HEK293 (cell line): Measurements from ENCODE around the gene TECTA.

ENCODE experiments used
- CTCF ChIA-PET: fragments of 350-600 bp; formaldehyde crosslinking; extraction: SDS; loops from one replicate; lab custom pipeline; 2021; ENCODE audit warnings: antibody characterized with exemption; lab: Yijun Ruan, JAX
- POLR2A ChIA-PET: fragments of 300-600 bp; formaldehyde crosslinking; extraction: SDS; loops from one replicate; lab custom pipeline; 2020; ENCODE audit warnings: antibody characterized with exemption, inconsistent platforms; lab: Yijun Ruan, JAX
- H3K27ac ChIP-seq: fragments of 200-500 bp; sonication (Bioruptor generic); 2 replicates; pipeline ENCODE4 v1.5.1; 2014; ENCODE audit warnings: low read depth, low read length, control low read depth, inconsistent platforms; ENCODE audit errors: extremely low read depth
- H3K36me3 ChIP-seq, 2 experiments: fragments of 200-500 bp in 1 of 2; sonication (Bioruptor generic) in 1 of 2; 1 replicate in 1 of 2; 2 replicates in 1 of 2; pipeline ENCODE4 v1.5.1; 2014 to 2017; ENCODE audit warnings: inconsistent platforms in 2 of 2, low read length in 2 of 2; ENCODE audit not compliant: control insufficient read depth in 2 of 2, insufficient read depth in 1 of 2
- H3K4me1 ChIP-seq: fragments of 200-500 bp; sonication (Bioruptor generic); 2 replicates; pipeline ENCODE4 v1.5.1; 2014; ENCODE audit warnings: mild to moderate bottlenecking, low read length, inconsistent platforms; ENCODE audit not compliant: control insufficient read depth, insufficient read depth
- H3K4me3 ChIP-seq: 2 replicates; pipeline ENCODE4 v1.5.1; 2011; ENCODE audit warnings: low read depth, mild to moderate bottlenecking, control low read depth, low read length, moderate library complexity
- H3K9me3 ChIP-seq: fragments of 200-500 bp; sonication (Bioruptor generic); 2 replicates; pipeline ENCODE4 v1.5.1; 2014; ENCODE audit warnings: low read depth, low read length, inconsistent platforms; ENCODE audit not compliant: control insufficient read depth, insufficient read depth
- BCL11A ChIP-seq: fragments of 450-650 bp; formaldehyde crosslinking; IDR thresholded peaks from 2 replicates; pipeline ENCODE4 v1.5.1; 2016; ENCODE audit warnings: low read depth, missing biosample characterization, missing genetic modification characterization
- BCL6B ChIP-seq: fragments of 450-650 bp; formaldehyde crosslinking; IDR thresholded peaks from 2 replicates; pipeline ENCODE4 v1.5.1; 2017; ENCODE audit warnings: missing biosample characterization, missing genetic modification characterization
- FEZF1 ChIP-seq: fragments of 450-650 bp; formaldehyde crosslinking; IDR thresholded peaks from 2 replicates; pipeline ENCODE4 v1.5.1; 2016; ENCODE audit warnings: missing biosample characterization, missing genetic modification characterization
- GFI1B ChIP-seq: fragments of 450-650 bp; formaldehyde crosslinking; IDR thresholded peaks from 2 replicates; pipeline ENCODE4 v1.5.1; 2016; ENCODE audit warnings: missing biosample characterization, missing genetic modification characterization
- GLIS1 ChIP-seq: fragments of 450-650 bp; formaldehyde crosslinking; IDR thresholded peaks from 2 replicates; pipeline ENCODE4 v1.5.1; 2016; ENCODE audit warnings: missing biosample characterization, missing genetic modification characterization
- HIC1 ChIP-seq: fragments of 450-650 bp; formaldehyde crosslinking; IDR thresholded peaks from 2 replicates; pipeline ENCODE4 v1.5.1; 2016; ENCODE audit warnings: missing biosample characterization, missing genetic modification characterization
- HOXC10 ChIP-seq: sonication (generic); formaldehyde crosslinking; IDR thresholded peaks from 2 replicates; pipeline ENCODE4 v1.8.1; 2023; ENCODE audit warnings: mild to moderate bottlenecking, missing genetic modification reagents
- OSR2 ChIP-seq: fragments of 450-650 bp; formaldehyde crosslinking; IDR thresholded peaks from 2 replicates; pipeline ENCODE4 v1.5.1; 2016; ENCODE audit warnings: missing biosample characterization, missing genetic modification characterization
- PRDM6 ChIP-seq: fragments of 450-650 bp; formaldehyde crosslinking; IDR thresholded peaks from 2 replicates; pipeline ENCODE4 v1.5.1; 2017; ENCODE audit warnings: missing biosample characterization, missing genetic modification characterization
- TCF7L2 ChIP-seq: IDR thresholded peaks from 2 replicates; pipeline ENCODE4 v1.6.1; 2011; ENCODE audit warnings: low read depth, mild to moderate bottlenecking, inconsistent platforms, low read length, moderate library complexity, borderline replicate concordance
- TRIM28 ChIP-seq: IDR thresholded peaks from 2 replicates; pipeline ENCODE4 v1.6.1; 2011; ENCODE audit warnings: low read length, control low read depth, borderline replicate concordance
- WT1 ChIP-seq: fragments of 450-650 bp; formaldehyde crosslinking; IDR thresholded peaks from 2 replicates; pipeline ENCODE4 v1.5.1; 2016; ENCODE audit warnings: missing biosample characterization, missing genetic modification characterization
- ZBTB21 ChIP-seq: fragments of 450-650 bp; formaldehyde crosslinking; IDR thresholded peaks from 2 replicates; pipeline ENCODE4 v1.5.1; 2017; ENCODE audit warnings: missing biosample characterization, missing genetic modification characterization
- ZBTB48 ChIP-seq: fragments of 450-650 bp; formaldehyde crosslinking; IDR thresholded peaks from 2 replicates; pipeline ENCODE4 v1.5.1; 2016; ENCODE audit warnings: missing biosample characterization, missing genetic modification characterization
- ZEB2 ChIP-seq: fragments of 450-650 bp; formaldehyde crosslinking; IDR thresholded peaks from 2 replicates; pipeline ENCODE4 v1.5.1; 2016; ENCODE audit warnings: missing biosample characterization, missing genetic modification characterization
- ZNF112 ChIP-seq: fragments of 450-650 bp; formaldehyde crosslinking; IDR thresholded peaks from 2 replicates; pipeline ENCODE4 v1.5.0; 2017; ENCODE audit warnings: missing biosample characterization, missing genetic modification characterization
- ZNF449 ChIP-seq: fragments of 450-650 bp; formaldehyde crosslinking; IDR thresholded peaks from 2 replicates; pipeline ENCODE4 v1.5.1; 2017; ENCODE audit warnings: missing biosample characterization, mild to moderate bottlenecking, missing genetic modification characterization, moderate library complexity
- ZNF530 ChIP-seq: fragments of 450-650 bp; formaldehyde crosslinking; IDR thresholded peaks from 2 replicates; pipeline ENCODE4 v1.5.1; 2016; ENCODE audit warnings: low read depth, missing biosample characterization, missing genetic modification characterization
- ZNF548 ChIP-seq: fragments of 450-650 bp; formaldehyde crosslinking; IDR thresholded peaks from 2 replicates; pipeline ENCODE4 v1.5.1; 2016; ENCODE audit warnings: missing biosample characterization, missing genetic modification characterization
- ZNF580 ChIP-seq: fragments of 450-650 bp; formaldehyde crosslinking; IDR thresholded peaks from 2 replicates; pipeline ENCODE4 v1.5.1; 2016; ENCODE audit warnings: missing biosample characterization, missing genetic modification characterization
- ZNF623 ChIP-seq: fragments of 450-650 bp; formaldehyde crosslinking; IDR thresholded peaks from 2 replicates; pipeline ENCODE4 v1.5.1; 2016; ENCODE audit warnings: missing biosample characterization, missing genetic modification characterization
- ZNF629 ChIP-seq: fragments of 450-650 bp; formaldehyde crosslinking; IDR thresholded peaks from 2 replicates; pipeline ENCODE4 v1.5.1; 2017; ENCODE audit warnings: missing biosample characterization, missing genetic modification characterization
- ZNF664 ChIP-seq: fragments of 450-650 bp; formaldehyde crosslinking; IDR thresholded peaks from 2 replicates; pipeline ENCODE4 v1.5.1; 2016; ENCODE audit warnings: missing biosample characterization, missing genetic modification characterization
- ZNF704 ChIP-seq: fragments of 450-650 bp; formaldehyde crosslinking; IDR thresholded peaks from 2 replicates; pipeline ENCODE4 v1.5.1; 2016; ENCODE audit warnings: missing biosample characterization, missing genetic modification characterization
- ZNF791 ChIP-seq: fragments of 450-650 bp; formaldehyde crosslinking; IDR thresholded peaks from 2 replicates; pipeline ENCODE4 v1.5.1; 2016; ENCODE audit warnings: missing biosample characterization, missing genetic modification characterization
- ZNF843 ChIP-seq: fragments of 450-650 bp; formaldehyde crosslinking; IDR thresholded peaks from 2 replicates; pipeline ENCODE4 v1.5.1; 2016; ENCODE audit warnings: missing biosample characterization, missing genetic modification characterization
- ZSCAN16 ChIP-seq: fragments of 450-650 bp; formaldehyde crosslinking; IDR thresholded peaks from 2 replicates; pipeline ENCODE4 v1.5.1; 2016; ENCODE audit warnings: missing biosample characterization, missing genetic modification characterization
- ZXDB ChIP-seq: fragments of 450-650 bp; formaldehyde crosslinking; IDR thresholded peaks from 2 replicates; pipeline ENCODE4 v1.5.1; 2016; ENCODE audit warnings: missing biosample characterization, missing genetic modification characterization

Gene TECTA

GRCh38 chr11:121067026-121067425 is 34.0 kb upstream of the TECTA start:
- Histone ChIP-seq H3K4me1 (peaks cover 10% of the 10 kb centered on the region; the same call in 1 of the 2 replicates), H3K36me3 (peaks cover 0 to 42% of the 10 kb centered on the region in 2 experiments; a peak in 2 of 3 replicates), H3K4me3 (no peak overlapping the region), H3K27ac (no peak overlapping the region), H3K9me3 (no peaks in the 10 kb centered on the region)
- ChIA-PET POLR2A (no interaction called here), CTCF (interaction anchor here (0.6 to 1.5 kb wide), 3 partner anchors 14 to 128 kb away, joined by 3 to 4 read pairs (median 3); no protein-coding TSS in a partner anchor)
- TF ChIP-seq BCL6B (tag by site-specific recombination) = no peak
- TF ChIP-seq ZBTB21 (tag by site-specific recombination) = no peak
- TF ChIP-seq ZNF112 (tag by site-specific recombination) = no peak
- TF ChIP-seq OSR2 (tag by site-specific recombination) = no peak
- no peak for TF ChIP-seq ZNF548 (tag by site-specific recombination)
- no peak for TF ChIP-seq ZSCAN16 (tag by site-specific recombination)
- TF ChIP-seq ZNF791 (tag by site-specific recombination) = no peak
- TF ChIP-seq ZNF623 (tag by site-specific recombination) = no peak
- no peak for TF ChIP-seq ZNF664 (tag by site-specific recombination)
- TF ChIP-seq ZNF580 (tag by site-specific recombination) = no peak
- TF ChIP-seq ZNF530 = no peak
- no peak for TF ChIP-seq ZBTB48 (tag by site-specific recombination)

GRCh38 chr11:121067453-121067852 is 33.6 kb upstream of the TECTA start:
- ChIA-PET CTCF (interaction anchor here (0.6 to 1.5 kb wide), 5 partner anchors 15 to 127 kb away, joined by 3 to 6 read pairs (median 3); no protein-coding TSS in a partner anchor), POLR2A (no interaction called here)
- TF ChIP-seq GFI1B (tag by site-specific recombination) = peak; percentile 96
- no peak for TF ChIP-seq ZNF449 (tag by site-specific recombination)
- peak; percentile 95 for TF ChIP-seq FEZF1
- peak; percentile 82 for TF ChIP-seq PRDM6 (tag by site-specific recombination)
- TF ChIP-seq OSR2 (tag by site-specific recombination) = peak; percentile 48
- peak; percentile 35; the same call in 1 of the 2 replicates for TF ChIP-seq ZNF629 (tag by site-specific recombination)
- no peak for TF ChIP-seq ZNF704
- peak; percentile 86; the same call in 1 of the 2 replicates for TF ChIP-seq TRIM28
- no peak for TF ChIP-seq HOXC10
- TF ChIP-seq HIC1 (tag by site-specific recombination) = 0 out of 2 replicates have a peak, but pooled peaks have one; percentile 20
- TF ChIP-seq ZXDB (tag by site-specific recombination) = peak; percentile 41; the same call in 1 of the 2 replicates
- TF ChIP-seq ZEB2 (tag by site-specific recombination) = peak; percentile 29; the same call in 1 of the 2 replicates
- TF ChIP-seq WT1 = 0 out of 2 replicates have a peak, but pooled peaks have one; percentile 13
- peak; percentile 60; the same call in 1 of the 2 replicates for TF ChIP-seq TCF7L2
- TF ChIP-seq ZNF843 (tag by site-specific recombination) = peak; percentile 75
- 0 out of 2 replicates have a peak, but pooled peaks have one; percentile 62 for TF ChIP-seq BCL11A (tag by site-specific recombination)
- TF ChIP-seq GLIS1 (tag by site-specific recombination) = no peak
- H3K4me1 ChIP-seq = peaks cover 10% of the 10 kb centered on the region; the same call in 1 of the 2 replicates
- H3K9me3 ChIP-seq = no peaks in the 10 kb centered on the region
- peaks cover 0 to 38% of the 10 kb centered on the region in 2 experiments; a peak in 2 of 3 replicates for H3K36me3 ChIP-seq
- H3K4me3 ChIP-seq = no peak overlapping the region
- H3K27ac ChIP-seq = no peak overlapping the region
